Stimulated activated CD4-positive, alpha-beta T cell treated with anti-CD3 and anti-CD28 coated beads, Interleukin-15, amount 100 ng/mL, for 1 hour (primary cell): ENCODE results near the gene SBNO2.
A peak's percentile ranks its signal among the peaks of the same experiment; 100 is the strongest.
"Not testable (repeated sequence)": the region's sequence is repeated elsewhere in the genome, so short reads cannot be mapped to it uniquely, and the experiment has no call there.

Experiments
- DNase-seq, 2 donors: peaks; one replicate each; pipeline ENCODE4 v3.0.0-alpha.2; 2020; ENCODE audit warnings: low read depth in 1 of 2, low spot score in 1 of 2

SBNO2 gene

DNA sequence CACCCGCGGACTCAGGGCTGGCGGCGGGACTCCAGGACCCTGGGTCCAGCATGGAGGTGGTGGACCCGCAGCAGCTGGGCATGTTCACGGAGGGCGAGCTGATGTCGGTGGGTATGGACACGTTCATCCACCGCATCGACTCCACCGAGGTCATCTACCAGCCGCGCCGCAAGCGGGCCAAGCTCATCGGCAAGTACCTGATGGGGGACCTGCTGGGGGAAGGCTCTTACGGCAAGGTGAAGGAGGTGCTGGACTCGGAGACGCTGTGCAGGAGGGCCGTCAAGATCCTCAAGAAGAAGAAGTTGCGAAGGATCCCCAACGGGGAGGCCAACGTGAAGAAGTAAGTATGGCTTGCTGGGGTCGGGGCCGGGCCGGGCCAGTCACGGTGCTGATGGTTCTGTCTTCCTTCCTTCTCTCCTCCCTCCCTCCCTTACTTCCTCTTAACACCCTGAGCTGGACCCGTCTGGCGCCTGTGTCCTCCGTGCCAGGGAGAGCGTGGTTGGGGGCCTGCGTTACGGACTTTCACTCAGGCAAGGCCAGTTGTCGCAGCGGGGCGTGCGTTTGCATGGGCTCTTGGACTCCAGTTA, 32.9 kb upstream of the SBNO2 start:
- DNase-seq: no peak

DNA sequence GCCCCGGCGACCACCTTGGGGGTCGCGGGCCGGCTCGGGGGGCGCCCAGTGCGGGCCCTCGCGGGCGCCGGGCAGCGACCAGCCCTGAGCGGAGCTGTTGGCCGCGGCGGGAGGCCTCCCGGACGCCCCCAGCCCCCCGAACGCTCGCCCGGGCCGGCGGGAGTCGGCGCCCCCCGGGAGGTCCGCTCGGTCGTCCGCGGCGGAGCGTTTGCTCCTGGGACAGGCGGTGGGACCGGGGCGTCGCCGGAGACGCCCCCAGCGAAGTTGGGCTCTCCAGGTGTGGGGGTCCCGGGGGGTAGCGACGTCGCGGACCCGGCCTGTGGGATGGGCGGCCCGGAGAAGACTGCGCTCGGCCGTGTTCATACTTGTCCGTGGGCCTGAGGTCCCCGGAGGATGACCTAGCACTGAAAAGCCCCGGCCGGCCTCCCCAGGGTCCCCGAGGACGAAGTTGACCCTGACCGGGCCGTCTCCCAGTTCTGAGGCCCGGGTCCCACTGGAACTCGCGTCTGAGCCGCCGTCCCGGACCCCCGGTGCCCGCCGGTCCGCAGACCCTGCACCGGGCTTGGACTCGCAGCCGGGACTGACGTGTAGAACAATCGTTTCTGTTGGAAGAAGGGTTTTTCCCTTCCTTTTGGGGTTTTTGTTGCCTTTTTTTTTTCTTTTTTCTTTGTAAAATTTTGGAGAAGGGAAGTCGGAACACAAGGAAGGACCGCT, 32.2 kb upstream of the SBNO2 start:
- DNase-seq: no peak

- peak; percentile 99 to 100 for DNase-seq
Observed at GRCh38 chr19:1205114-1206099, 31.3 kb upstream of the SBNO2 start, which contains the start of gene STK11. Gene STK11, plus strand, starts transcription at chr19:1205778. Its CDS starts 1,136 bp downstream, at chr19:1206914.

DNA sequence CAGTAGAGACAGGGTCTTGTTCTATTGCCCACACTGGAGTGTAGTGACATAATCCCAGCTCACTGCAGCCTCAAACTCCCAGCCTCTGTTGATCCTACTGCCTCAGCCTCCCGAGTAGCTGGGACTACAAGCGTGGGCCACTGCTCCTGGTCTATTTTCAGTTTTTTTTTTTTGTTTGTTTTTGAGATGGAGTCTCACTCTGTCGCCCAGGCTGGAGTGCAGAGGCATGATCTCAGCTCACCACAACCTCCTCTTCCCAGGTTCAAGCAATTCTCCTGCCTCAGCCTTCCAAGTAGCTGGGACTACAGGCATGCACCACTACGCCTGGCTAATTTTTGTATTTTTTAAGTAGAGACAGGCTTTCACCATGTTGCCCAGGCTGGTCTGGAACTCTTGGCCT, 26.5 kb upstream of the SBNO2 start:
- DNase-seq: not testable (repeated sequence)

- no peak for DNase-seq
Observed at GRCh38 chr19:1199531-1199930, 25.5 kb upstream of the SBNO2 start.

GRCh38 chr19:1189419-1189818, 15.4 kb upstream of the SBNO2 start:
- DNase-seq: no peak

GRCh38 chr19:1183543-1184172, 9.6 kb upstream of the SBNO2 start:
- no peak for DNase-seq

GRCh38 chr19:1182727-1183126, 8.7 kb upstream of the SBNO2 start:
- DNase-seq: no peak

DNA sequence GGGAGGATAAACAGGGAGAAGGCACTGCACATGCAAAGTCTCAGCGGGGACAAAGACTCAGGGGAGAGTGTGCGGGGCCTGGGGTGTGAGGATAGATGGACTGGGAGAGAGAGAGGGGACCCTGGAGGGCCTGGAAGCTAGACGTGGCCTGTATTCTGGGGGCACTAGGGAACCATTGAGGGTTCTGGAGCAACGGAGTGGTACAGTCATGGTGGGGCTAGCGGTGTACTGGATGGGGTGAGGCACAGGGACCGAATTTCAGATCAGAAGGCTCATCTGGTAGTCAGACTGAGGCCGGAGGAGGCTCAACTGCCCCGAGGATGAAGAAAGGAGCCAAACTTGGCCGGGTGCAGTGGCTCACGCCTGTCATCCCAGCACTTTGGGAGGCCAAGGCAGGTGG, 8.0 kb upstream of the SBNO2 start:
- no peak for DNase-seq

DNA sequence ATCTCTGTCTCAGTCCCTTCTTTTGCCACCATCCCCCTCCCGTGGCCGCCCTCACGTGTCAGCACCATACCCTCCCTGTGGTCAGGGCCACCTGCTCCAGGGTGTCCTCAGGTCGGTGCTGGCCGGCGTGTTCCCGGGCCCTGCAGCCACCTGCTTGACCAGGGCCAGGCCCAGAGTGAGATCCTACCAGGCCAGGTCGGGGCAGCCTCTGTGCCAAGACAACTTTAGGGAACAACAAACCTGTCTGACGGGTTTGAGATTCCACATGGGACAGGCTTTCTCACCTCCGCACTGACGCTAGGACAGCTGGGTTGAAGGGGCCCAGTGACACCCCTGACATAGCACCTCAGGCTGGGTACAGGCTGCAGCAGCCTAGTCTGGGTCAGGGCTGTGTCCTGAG, 7.5 kb upstream of the SBNO2 start:
- DNase-seq: no peak

DNA sequence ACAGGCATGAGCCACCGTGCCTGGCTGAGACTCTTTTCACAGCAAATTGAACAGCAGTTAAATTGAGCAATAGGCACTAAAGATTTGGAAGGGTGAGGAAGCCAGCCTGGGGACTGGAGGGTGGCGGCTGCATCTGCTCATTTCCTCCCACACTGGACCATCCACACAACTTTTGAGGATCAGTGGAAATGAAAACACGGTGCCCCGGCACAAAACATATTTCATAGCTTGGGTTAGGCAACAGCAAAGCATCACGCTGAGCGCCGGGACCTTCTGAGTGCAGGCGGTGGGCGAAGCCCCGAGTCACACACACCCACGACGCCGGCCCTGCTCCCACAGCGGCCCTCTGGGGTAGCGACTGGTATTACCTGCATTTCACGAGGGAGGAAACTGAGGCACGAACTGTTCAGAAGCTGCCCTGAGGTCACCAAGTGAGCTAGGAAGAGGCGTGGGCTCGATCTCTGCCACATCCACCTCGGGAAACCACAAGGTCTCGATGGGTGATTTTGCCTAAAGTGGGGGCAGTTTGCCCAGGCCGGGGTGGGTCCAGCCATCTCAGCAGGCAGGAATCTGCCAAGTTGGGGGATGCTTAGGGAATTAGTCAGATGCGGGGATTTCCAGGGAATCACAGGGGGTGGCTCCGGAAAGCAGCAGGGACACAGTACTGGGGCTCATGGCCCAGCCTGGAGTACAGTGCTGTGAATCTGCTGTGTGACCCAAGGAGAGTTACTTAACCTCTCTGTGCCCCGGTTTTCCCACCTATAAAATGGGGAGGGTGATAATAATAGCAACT, 3.5 kb upstream of the SBNO2 start:
- no peak for DNase-seq

DNA sequence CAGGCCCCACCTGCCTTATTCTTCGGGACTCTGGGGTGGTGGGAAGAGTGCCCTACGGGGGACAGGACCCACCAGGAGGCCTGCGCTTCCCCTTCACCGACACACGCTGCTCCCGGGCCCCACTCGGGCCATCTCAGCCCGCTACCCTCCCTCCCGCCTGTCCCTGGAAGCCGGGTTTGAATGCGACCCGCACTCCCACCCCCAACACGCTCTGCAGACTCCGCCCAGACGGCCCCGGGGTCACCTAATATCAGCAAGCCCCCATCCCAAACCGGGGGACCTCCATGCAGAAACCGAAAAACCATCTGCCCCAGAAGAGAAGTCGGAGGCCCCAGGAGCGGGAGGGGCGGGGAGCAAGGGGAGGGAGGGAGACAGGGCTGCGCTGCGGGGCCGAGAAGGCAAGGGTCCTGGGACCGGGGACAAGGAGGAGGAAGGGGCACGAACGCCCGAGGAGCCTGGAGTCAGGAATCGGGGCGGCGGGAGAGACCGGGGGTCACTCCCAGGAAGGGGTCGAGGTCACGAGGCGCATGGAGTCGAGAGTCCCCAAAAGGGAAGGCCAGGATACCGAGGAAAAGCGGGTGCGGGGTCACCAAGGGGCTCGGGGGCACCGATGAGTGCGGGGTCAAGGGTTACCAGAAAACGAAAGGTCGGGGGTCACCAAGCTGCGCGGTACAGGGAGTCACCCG, 766 bp downstream of the SBNO2 start:
- DNase-seq: no peak

- DNase-seq: no peak
Observed at GRCh38 chr19:1172353-1173158, 1.5 kb downstream of the SBNO2 start.

DNA sequence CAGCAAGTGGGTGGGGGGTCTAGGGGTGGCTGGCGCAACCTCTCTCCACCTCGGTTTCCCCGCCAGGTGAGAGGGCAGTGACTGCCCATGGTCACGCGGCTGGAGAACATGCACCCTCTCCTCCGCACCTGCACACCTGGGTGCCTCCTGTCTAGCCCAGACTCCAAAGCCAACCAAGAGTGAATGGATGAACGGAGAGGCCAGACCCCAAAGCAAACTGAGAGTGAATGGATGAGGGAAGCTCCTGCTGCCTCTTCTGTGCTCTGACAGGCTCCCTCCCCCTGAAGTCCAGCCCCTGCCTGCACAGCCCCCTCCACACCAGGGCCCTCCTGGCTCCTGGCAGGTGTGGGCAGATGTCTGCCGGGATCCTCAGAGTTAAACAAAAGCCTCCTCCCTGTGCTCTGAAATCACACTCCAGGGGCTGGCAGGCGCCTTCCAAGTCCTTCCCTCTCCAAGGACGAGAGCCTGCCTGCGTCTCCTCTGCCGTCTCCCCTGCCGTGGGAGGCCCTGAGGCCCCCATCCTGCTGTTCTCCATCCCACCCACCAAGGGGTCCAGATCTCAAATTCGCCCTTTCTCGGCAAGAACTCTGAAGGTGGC, 2.2 kb downstream of the SBNO2 start:
- DNase-seq: no peak

GRCh38 chr19:1170938-1171754, 2.9 kb downstream of the SBNO2 start:
- DNase-seq: no peak

- no peak for DNase-seq
Observed at GRCh38 chr19:1169921-1170885, 3.9 kb downstream of the SBNO2 start.

GRCh38 chr19:1169411-1169791, 4.7 kb downstream of the SBNO2 start:
- DNase-seq: no peak
